Motor neuron (in vitro differentiated cells): ENCODE results near the gene PDXK. TPM values are rescaled to one million over a fixed set of nuclear protein-coding genes. Genes with fewer than 3 reads are reported as not detected.
"Not testable (repeated sequence)": the region's sequence is repeated elsewhere in the genome, so short reads cannot be mapped to it uniquely, and the experiment has no call there.

ENCODE experiments used
- ATAC-seq, 8 experiments: fragments of 200-7000 bp; cut with Tn5 transposase; replicated peaks in 6 of 8; 2 replicates each; pipeline ENCODE4 v1.8.0; 2021; ENCODE audit warnings: mild to moderate bottlenecking in 8 of 8, moderate library complexity in 8 of 8
- H3K27ac ChIP-seq, 2 donors: fragments of 250-450 bp; sonication (Bioruptor Pico); 2 replicates each; pipeline ENCODE4 v1.9.0; 2021; ENCODE audit warnings: antibody characterized with exemption in 2 of 2, mild to moderate bottlenecking in 2 of 2, moderate library complexity in 1 of 2
- H3K4me1 ChIP-seq, 2 donors: fragments of 250-450 bp; sonication (Bioruptor Pico); replicated peaks in 1 of 2; 2 replicates each; pipeline ENCODE4 v1.6.1; 2021; ENCODE audit warnings: antibody characterized with exemption in 2 of 2, mild to moderate bottlenecking in 2 of 2, moderate library complexity in 1 of 2
- H3K4me3 ChIP-seq, 5 donors: fragments of 250-450 bp; sonication (Bioruptor Pico); 2 replicates each; pipeline ENCODE4 v1.9.0; 2021; ENCODE audit warnings: antibody characterized with exemption in 5 of 5, mild to moderate bottlenecking in 5 of 5, moderate library complexity in 4 of 5
- WGBS, 10 experiments: fragments of 450-650 bp; shearing (Covaris generic); methylation state at CpG; one replicate each; pipeline ENCODE4 v1.0.0; 2022; 5-methylcytosine and 5-hydroxymethylcytosine counted together
- in situ Hi-C, 9 experiments: fragments of 400-800 bp; cut with MboI; loops; one replicate each; pipeline ENCODE4 v1.15.0; 2021; ENCODE audit warnings: low sequenced_read_pairs in 9 of 9, low pct_unique_long_range_greater_than_20kb in 2 of 9; ENCODE audit not compliant: unreplicated experiment in 9 of 9
- total RNA-seq, 8 experiments: library from RNA; unstranded; fragments of 300-600 nt; gene quantifications; 2 replicates each; pipeline versions ENCODE4 v1.2.3 to v1.2.4, GENCODE V29; 2022

PDXK gene
- total RNA-seq, 8 experiments from 2014 or later, result 17.8 to 71.7 (median 41.7) TPM

DNA sequence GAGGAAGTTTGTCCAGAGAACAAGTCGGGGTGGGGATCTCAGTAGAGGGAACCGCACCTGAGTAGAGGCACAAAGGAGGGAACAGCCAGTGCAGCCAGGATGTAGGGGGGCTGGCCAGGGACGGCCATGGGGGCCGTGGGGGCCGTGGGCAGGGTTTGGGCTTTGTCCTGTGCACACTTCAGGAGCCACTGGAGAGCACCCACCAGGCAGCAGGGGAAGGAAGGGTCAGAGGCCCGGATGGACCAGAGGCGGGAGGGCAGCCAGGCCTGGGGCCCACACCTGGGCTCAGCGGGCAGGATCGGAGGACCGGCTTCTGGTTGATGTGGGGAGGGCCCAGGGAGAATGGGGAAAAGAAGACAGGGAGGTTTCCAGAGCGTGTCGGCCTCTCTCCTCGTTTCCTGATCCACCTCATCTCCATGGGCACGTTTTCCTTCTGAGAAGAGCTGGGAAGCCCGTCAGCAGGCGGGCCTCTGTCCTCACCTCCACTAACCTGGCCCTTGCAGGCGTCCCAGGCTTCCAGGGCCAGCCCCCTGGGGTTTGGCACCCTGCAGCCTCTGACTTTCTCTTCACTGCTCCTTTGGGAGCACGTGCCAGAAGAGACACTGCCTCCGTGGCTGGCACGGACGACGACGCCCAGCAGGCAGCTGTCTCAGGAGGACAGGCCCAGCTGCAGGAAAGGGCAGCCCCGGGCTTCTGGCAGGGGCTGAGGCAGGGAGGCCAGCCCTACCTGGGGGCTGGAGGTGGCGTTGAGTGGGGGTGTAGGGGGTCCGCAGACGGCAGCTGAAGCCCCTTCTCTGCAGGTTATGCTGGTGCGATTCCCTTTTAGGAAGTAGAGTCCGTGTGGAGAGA, 16.8 kb upstream of the PDXK start:
- Histone ChIP-seq H3K4me3 (no peak overlapping the region), H3K27ac (no peak overlapping the region)
- in situ Hi-C loops, result no loop called here

DNA sequence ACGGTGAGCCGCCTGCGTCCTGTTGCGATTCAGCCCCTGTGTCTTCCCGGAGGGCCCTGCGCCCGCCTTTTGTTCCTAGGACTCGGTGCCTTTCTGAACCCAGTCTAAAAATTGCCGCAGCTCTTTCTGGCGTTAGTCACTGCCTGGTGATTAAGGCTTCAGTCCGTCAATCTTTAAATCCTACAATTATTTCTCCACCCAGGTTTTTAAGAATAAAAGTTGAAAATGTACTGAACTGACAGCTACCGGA, 16.2 kb upstream of the PDXK start:
- Histone ChIP-seq H3K4me1 (peaks cover 16 to 20% of the 10 kb centered on the region in 2 donors), H3K4me3 (no peak overlapping the region), H3K27ac (no peak overlapping the region)
- ATAC-seq, result peak in 4 of 8 experiments; percentile 5 to 34 (median 21)
- WGBS, 10 experiments, result 20 to 81% (median 55%) methylated on average over 1 to 12 of the region's 12 CpGs; no CpG with 5 or more reads in 4 of the 10 experiments
- in situ Hi-C loops, result no loop called here

More for the DNA sequence above, 16.8 kb upstream of the PDXK start:
- H3K4me1 ChIP-seq, result peaks cover 16 to 20% of the 10 kb centered on the region in 2 donors
- WGBS, 10 experiments, result 63 to 90% (median 89%) methylated on average over 1 to 7 of the region's 29 CpGs; no CpG with 5 or more reads in 7 of the 10 experiments
- peak in 4 of 8 experiments; percentile 4 to 25 (median 9) for ATAC-seq

DNA sequence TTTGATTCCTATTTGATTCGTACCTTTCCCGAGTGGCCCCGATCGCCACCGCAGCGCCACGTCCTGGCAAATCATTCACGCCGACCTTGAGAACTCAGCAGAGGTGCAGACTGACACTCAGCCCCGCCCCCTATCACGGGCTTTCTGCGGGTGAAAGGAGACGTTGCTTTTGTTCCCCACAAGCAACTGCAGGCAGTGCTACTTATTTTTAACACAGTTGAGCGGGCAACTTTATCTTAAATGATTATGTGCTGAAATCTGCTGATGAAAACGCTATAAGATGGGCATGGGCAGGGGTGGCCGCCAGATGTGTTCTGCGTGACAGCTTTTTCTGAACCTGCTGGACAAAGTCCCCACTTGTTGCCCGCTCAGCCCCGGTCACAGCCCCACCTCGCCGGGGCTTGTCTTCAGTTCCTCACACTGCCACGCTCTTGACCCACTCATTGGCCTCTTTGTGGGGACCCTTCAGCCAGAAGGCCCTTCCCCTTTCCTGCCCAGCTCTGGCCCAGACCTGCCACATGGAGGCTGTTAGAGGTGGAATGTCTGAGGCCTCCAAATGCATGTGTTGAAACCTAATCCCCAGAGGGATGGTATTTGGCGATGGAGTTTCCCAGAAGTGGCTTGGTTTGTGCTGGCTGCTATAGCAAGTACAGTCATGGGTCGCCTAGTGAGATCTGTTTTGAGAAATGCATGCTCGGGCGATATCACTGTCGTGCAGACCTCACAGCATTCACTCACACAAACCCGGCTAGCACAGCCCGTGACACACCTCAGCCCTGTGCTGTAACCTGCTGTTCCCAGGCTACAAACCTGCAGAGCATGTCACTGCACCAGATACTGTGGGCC, 15.7 kb upstream of the PDXK start:
- no peak overlapping the region for H3K4me3 ChIP-seq
- H3K4me1 ChIP-seq, result peaks cover 16 to 20% of the 10 kb centered on the region in 2 donors
- 0 to 68% (median 32%) methylated on average over 2 to 23 of the region's 29 CpGs; no CpG with 5 or more reads in 2 of the 10 experiments for WGBS, 10 experiments
- ATAC-seq, result peak; percentile 64 to 93 (median 72)
- in situ Hi-C loops, result no loop called here
- H3K27ac ChIP-seq, result peak overlapping the region in 1 of 2 donors; percentile 31

DNA sequence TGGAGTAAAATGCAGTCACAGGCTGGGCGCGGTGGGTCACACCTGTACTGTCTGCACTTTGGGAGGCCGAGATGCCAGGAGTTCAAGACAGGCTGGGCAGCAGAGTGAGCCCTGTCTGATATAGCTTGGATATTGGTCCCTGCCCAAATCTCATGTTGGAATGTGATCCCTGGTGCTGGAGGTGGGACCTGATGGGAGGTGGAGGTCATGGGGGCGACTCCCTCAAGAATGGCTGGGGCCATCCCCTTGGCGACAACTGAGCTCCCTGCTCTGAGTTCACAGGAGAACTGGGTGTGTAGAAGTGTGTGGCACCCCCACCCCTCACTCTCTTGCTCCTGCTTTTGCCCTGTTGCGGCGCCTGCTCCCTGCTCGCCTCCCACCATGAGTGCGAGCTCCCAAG, 11.5 kb upstream of the PDXK start:
- no peak for ATAC-seq
- Histone ChIP-seq H3K4me3 (no peak overlapping the region), H3K27ac (no peak overlapping the region), H3K4me1 (peaks cover 8 to 13% of the 10 kb centered on the region in 2 donors)
- in situ Hi-C loops, result no loop called here
- 95 to 100% (median 100%) methylated on average over 3 to 5 of the region's 9 CpGs; no CpG with 5 or more reads in 5 of the 10 experiments for WGBS, 10 experiments

DNA sequence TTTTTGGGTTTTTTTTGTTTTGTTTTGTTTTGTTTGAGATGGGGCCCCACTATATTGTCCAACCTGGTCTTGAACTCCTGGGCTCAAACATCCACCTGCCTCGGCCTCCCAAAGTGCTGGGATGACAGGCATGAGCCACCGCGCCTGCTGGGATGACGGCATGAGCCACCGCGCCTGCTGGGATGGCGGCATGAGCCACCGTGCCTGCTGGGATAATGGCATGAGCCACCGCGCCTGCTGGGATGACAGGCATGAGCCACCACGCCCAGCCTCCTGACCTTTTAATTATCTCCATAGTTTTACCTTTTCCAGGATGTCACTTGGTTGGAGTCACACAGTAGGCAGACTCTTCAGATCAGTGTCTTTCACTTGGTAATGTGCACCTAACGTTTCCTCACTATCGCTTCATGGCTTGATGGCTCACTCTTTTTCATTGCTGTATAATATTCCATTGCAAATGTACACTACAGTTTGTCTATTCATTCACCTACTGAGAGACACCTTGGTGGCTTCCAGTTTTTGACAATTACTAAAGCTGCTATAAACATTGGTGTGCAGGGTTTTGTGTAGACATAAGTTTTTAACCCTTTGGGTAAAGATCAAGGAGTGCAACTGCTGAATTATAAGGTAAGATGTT, 10.1 kb upstream of the PDXK start:
- H3K4me1 ChIP-seq, result peaks cover 0 to under 1% of the 10 kb centered on the region in 2 donors
- H3K4me3 ChIP-seq, result no peak overlapping the region
- in situ Hi-C loops, result no loop called here
- ATAC-seq, result no peak
- no peak overlapping the region for H3K27ac ChIP-seq
- 60 to 100% (median 83%) methylated on average over 1 to 13 of the region's 13 CpGs; no CpG with 5 or more reads in 1 of the 10 experiments for WGBS, 10 experiments

DNA sequence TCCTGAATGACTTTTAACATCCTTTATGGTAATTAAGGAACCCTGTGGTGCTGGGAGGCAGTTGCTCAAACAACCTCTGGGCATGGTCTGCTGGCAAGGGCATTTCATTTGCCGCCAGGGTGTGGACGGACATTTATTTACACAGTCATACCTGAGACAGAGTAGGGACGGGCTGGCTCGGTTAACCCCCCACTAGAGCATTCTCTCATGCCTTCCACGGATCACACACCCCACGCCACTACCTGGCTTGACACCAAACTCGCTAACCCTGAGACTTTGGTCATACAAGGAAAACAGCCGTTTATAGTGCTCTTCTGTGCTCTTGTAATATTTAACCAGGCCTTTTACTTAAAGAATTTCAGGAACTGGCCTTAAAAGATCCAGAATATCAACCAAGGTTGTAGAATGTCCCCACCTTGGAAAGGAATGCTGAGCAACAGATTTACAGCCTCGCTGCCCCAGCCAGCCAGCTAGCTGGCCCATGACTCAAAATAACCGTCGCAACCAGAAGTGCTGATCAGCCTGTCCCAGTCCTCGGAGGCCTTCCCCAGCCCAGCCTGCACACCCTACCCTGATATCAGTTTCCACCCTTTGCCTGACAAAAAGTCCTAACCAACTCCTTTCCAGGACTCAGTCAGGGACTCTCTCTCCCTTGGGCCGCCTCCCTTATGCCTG, 6.5 kb upstream of the PDXK start:
- H3K4me1 ChIP-seq, result no peaks in the 10 kb centered on the region
- WGBS, 10 experiments, result 42 to 80% (median 61%) methylated on average over 2 to 11 of the region's 13 CpGs; no CpG with 5 or more reads in 1 of the 10 experiments
- no peak overlapping the region for H3K27ac ChIP-seq
- H3K4me3 ChIP-seq, result no peak overlapping the region
- peak in 4 of 8 experiments; percentile 17 to 94 (median 78) for ATAC-seq
- in situ Hi-C loops, result no loop called here

DNA sequence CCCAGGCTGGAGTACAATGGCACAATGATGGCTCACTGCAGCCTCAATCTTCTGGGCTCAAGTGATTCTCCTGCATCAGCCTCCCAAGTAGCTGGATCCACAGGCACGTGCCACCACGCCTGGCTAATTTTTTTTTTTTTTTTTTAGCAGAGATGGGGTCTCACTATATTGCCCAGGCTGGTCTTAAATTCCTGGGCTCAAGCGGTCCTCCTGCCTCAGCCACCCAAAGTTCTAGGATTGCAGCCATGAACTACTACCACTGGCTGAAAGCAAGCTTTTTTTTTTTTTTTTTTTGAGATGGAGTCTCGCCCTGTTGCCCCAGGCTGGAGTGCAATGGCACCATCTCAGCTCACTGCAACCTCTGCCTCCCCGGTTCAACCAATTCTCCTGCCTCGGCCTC, 5.8 kb upstream of the PDXK start:
- H3K4me1 ChIP-seq, in situ Hi-C loops, H3K27ac ChIP-seq, H3K4me3 ChIP-seq, ATAC-seq: not testable (repeated sequence)
- WGBS, 10 experiments, result 66 to 100% (median 97%) methylated on average over 1 to 6 of the region's 6 CpGs

DNA sequence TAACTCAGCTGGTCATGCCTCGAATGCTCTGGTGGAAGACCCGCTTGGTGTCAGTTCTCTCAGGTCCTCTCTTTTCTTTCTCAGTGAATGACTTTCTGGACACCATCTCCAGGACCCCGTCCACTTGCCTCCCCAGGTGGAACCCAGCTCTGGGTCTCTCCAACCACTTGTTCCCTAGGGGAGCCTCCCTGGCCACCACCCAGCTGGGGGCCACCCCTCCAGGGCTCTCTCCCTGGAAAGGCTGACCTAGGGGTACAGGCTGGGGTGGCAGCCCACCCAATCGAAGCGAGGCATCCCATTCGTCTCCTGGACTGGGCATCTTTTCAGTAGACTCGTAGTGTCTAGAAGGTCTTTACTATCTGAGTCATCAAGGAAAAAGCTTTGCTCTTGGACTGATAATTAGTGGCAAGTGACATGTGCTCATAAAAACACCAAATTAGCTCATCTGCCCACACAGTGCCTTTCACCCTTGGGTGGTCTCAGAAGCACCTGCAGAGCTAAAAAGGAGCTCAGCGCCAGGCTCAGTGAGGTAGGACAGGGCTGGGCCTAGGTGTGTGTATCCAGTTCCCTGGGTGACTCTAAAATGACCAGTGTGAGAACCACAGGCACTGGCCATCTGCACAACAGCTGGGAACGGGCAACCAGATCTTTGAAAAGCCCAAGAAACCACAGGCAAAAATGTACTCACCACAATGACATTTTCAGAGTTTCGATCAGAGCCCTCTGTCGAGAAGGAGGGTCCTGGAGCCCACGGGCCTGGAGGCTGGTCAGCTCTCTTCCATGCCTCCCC, 2.4 kb upstream of the PDXK start:
- Histone ChIP-seq H3K27ac (no peak overlapping the region), H3K4me3 (no peak overlapping the region), H3K4me1 (peaks cover 9 to 11% of the 10 kb centered on the region in 2 donors)
- ATAC-seq, result no peak
- in situ Hi-C loops, result no loop called here
- 53 to 100% (median 67%) methylated on average over 1 to 7 of the region's 12 CpGs; no CpG with 5 or more reads in 3 of the 10 experiments for WGBS, 10 experiments

DNA sequence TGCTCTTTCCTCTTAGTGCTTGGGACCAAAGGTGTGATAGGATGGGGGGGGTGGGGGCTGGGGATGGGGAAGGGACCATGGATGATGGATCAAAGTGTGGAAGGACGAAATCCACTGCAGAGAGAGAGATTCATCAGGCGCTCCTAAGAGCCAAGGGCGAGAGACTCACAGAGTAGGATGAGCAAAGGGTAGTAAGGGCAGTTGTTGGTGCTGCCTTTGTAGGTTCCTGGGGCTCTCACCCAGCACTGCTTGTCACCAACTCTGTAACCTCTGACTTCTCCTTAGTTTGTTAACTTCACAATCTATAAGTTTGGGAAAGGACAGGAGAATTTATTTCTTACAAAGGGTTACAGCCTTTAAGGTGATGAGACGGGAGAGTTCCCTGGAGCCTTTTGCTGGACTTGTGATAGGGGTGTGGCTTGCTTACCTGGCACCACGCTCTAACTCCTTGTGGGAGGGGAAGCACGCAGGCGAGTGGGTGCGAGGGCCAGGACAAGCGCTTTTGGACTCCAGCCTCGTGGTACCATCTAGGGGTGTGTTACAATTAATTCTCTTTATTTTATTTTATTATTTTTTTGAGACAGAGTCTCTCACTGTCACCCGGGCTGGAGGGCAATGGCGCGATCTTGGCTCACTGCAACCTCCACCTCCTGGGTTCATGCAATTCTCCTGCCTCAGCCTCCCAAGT, 1.6 kb upstream of the PDXK start:
- no peak for ATAC-seq
- no peak overlapping the region for H3K4me3 ChIP-seq
- WGBS, 10 experiments, result 58 to 100% (median 100%) methylated on average over 1 to 5 of the region's 13 CpGs; no CpG with 5 or more reads in 3 of the 10 experiments
- peaks cover 9 to 11% of the 10 kb centered on the region in 2 donors for H3K4me1 ChIP-seq
- in situ Hi-C loops, result no loop called here
- H3K27ac ChIP-seq, result no peak overlapping the region

DNA sequence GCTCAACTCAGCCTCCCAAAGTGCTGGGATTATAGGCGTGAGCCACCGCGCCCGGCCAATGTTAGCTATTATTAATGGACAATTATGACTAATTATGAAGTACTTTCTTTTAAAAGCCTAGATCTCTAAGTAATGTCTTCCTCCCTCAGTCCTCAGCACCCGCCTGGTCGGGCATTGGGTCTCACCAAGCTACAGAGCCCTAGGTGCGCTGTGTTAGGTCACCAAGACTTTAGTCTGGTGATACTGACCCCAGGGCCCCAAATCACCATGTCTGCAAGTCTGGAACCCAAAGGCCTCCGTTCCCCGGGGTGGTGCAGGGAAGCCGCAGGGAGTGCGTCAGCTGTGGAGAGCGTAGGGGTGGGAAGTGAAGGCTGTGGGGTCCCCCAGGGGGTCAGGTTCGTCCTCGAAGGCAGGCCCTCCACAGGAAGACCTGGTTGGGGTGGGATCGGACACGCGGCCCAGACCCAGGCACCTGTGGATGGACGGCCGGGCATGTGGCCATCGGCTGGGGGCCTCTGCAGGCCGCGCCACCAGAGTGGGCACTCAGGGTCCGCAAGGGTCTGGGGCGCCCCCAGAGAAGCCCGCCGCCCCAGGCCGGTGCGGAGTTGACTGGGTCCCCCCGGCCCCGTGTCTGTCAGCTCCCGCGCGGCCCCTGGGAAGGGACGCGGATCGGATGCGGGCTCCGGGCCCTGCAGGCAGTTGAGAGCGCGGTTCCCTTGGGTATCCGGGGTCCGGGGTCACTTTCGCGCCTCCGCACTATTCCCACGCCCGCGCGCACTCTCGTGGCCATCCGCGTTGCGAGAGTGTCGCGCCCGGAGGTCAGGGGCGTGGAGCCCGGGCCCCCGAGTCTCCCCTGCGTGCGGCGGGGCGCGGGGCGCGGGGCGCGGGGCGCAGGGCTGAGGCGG, 710 bp upstream of the PDXK start:
- peak overlapping the region; percentile 85 to 95 for H3K27ac ChIP-seq
- in situ Hi-C loops, result no loop called here
- 31 to 93% (median 77%) methylated on average over 1 to 8 of the region's 70 CpGs; no CpG with 5 or more reads in 6 of the 10 experiments for WGBS, 10 experiments
- peaks cover 9 to 11% of the 10 kb centered on the region in 2 donors for H3K4me1 ChIP-seq
- ATAC-seq, result no peak
- peak overlapping the region; percentile 51 to 91 (median 87) for H3K4me3 ChIP-seq
